Gastroesophageal sphincter (tissue), 4 donors: Measurements from ENCODE around the gene RTN4IP1. TPM values are rescaled to one million over a fixed set of nuclear protein-coding genes. Genes with fewer than 3 reads are reported as not detected.
A peak's percentile ranks its signal among the peaks of the same experiment; 100 is the strongest.

Experiments used
- ATAC-seq: fragments of 150-250 bp; one replicate; pipeline ENCODE4 v1.9.1; 2016; ENCODE audit warnings: mild to moderate bottlenecking, moderate library complexity
- H3K27ac ChIP-seq, 4 donors: fragments of 200-600 bp; sonication (generic) in 3 of 4; 1 replicate in 3 of 4; 2 replicates in 1 of 4; pipeline ENCODE4 v1.5.1; 2016 to 2019
- H3K27me3 ChIP-seq: fragments of 200-600 bp; sonication (generic); one replicate; pipeline ENCODE4 v1.5.1; 2019
- H3K36me3 ChIP-seq, 2 donors: fragments of 200-600 bp; sonication (generic); one replicate each; pipeline ENCODE4 v1.5.1; 2019; ENCODE audit warnings: control low read depth in 1 of 2
- H3K4me1 ChIP-seq, 3 donors: fragments of 200-600 bp; sonication (generic); 1 replicate in 2 of 3; 2 replicates in 1 of 3; pipeline ENCODE4 v1.5.1; 2016 to 2019; ENCODE audit warnings: control low read depth in 2 of 3
- H3K4me3 ChIP-seq, 2 donors: fragments of 200-600 bp; sonication (generic); one replicate each; pipeline ENCODE4 v1.5.1; 2019; ENCODE audit warnings: mild to moderate bottlenecking in 1 of 2, moderate library complexity in 1 of 2
- H3K9me3 ChIP-seq, 3 donors: fragments of 200-600 bp; sonication (generic); one replicate each; pipeline ENCODE4 v1.5.1; 2017 to 2019; ENCODE audit warnings: control low read depth in 2 of 3
- EP300 ChIP-seq: sonication (generic); formaldehyde crosslinking; IDR thresholded peaks from one replicate; pipeline ENCODE4 v1.6.1; 2017; ENCODE audit warnings: antibody characterized with exemption, mild to moderate bottlenecking
- POLR2A ChIP-seq, 2 donors: fragments of 450-650 bp; IDR thresholded peaks; one replicate each; pipeline ENCODE4 v1.6.1; 2017; ENCODE audit warnings: antibody characterized with exemption in 2 of 2, mild to moderate bottlenecking in 2 of 2, moderate library complexity in 1 of 2
- POLR2AphosphoS5 ChIP-seq: sonication (generic); formaldehyde crosslinking; IDR thresholded peaks from one replicate; pipeline ENCODE4 v1.6.1; 2017; ENCODE audit warnings: antibody characterized with exemption
- WGBS, 2 donors: methylation state at CpG; one replicate each; pipeline ENCODE4 v1.1.5; 2018; ENCODE audit warnings: low coverage in 1 of 2; 5-methylcytosine and 5-hydroxymethylcytosine counted together
- total RNA-seq, 4 donors: library from RNA; depleted of rRNA; stranded (reverse); fragments of >200 nt; gene quantifications; one replicate each; pipeline ENCODE4 v1.1.0, GENCODE V29; 2016
- TF ChIP-seq, protein P1 (sequence below), 4 experiments: fragments of 200-600 bp in 2 of 4; fragments of 450-650 bp in 2 of 4; sonication (generic) in 1 of 4; IDR thresholded peaks; one replicate each; pipeline ENCODE4 v1.5.1; 2017 to 2019; ENCODE audit warnings: antibody characterized with exemption in 4 of 4, mild to moderate bottlenecking in 2 of 4, moderate library complexity in 2 of 4

RTN4IP1 gene
- total RNA-seq, 4 donors from 2014 or later, result 2.3 to 5.3 (median 3.5) TPM

DNA sequence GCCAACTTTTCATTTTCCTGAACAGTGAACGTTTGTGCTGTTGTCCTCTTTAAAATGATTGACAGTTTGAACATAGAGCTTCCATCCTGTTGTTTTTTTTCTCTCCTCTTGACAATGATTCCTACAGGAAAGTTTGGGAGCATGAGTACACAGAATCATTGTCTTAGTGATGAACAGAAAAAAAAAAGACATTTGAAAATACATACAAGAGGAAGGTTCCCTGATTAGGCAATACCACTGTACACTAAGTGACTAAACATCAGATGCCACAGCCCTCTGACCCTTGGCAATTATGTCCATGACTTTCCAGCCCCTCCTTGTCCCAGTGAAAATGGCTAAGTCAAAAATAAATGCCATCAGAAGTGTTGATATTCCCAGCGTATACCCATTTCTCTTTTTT, 71.5 kb downstream of the RTN4IP1 start:
- no peaks in the 10 kb centered on the region for H3K27me3 ChIP-seq
- 24 to 54% methylated on average over 2 of the region's 2 CpGs for WGBS, 2 donors
- H3K27ac ChIP-seq, result no peak overlapping the region
- H3K9me3 ChIP-seq, result no peaks in the 10 kb centered on the region
- H3K36me3 ChIP-seq, result peaks cover 0 to 28% of the 10 kb centered on the region in 2 donors
- no peaks in the 10 kb centered on the region for H3K4me1 ChIP-seq
- H3K4me3 ChIP-seq, result no peak overlapping the region
- no peak for ATAC-seq
- TF ChIP-seq POLR2AphosphoS5, result no peak
- TF ChIP-seq POLR2A (IDR thresholded peaks at IDR 0.05), result no peak
- TF ChIP-seq, protein P1, sequence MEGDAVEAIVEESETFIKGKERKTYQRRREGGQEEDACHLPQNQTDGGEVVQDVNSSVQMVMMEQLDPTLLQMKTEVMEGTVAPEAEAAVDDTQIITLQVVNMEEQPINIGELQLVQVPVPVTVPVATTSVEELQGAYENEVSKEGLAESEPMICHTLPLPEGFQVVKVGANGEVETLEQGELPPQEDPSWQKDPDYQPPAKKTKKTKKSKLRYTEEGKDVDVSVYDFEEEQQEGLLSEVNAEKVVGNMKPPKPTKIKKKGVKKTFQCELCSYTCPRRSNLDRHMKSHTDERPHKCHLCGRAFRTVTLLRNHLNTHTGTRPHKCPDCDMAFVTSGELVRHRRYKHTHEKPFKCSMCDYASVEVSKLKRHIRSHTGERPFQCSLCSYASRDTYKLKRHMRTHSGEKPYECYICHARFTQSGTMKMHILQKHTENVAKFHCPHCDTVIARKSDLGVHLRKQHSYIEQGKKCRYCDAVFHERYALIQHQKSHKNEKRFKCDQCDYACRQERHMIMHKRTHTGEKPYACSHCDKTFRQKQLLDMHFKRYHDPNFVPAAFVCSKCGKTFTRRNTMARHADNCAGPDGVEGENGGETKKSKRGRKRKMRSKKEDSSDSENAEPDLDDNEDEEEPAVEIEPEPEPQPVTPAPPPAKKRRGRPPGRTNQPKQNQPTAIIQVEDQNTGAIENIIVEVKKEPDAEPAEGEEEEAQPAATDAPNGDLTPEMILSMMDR (IDR thresholded peaks at IDR 0.05), result no peak
- no peak for TF ChIP-seq EP300

GRCh38 chr6:106556368-106556960, 72.8 kb downstream of the RTN4IP1 start:
- Histone ChIP-seq H3K9me3 (no peaks in the 10 kb centered on the region), H3K27ac (no peak overlapping the region), H3K36me3 (peaks cover 0 to 28% of the 10 kb centered on the region in 2 donors), H3K4me1 (no peaks in the 10 kb centered on the region), H3K27me3 (no peaks in the 10 kb centered on the region), H3K4me3 (no peak overlapping the region)
- WGBS, 2 donors, result 49 to 67% methylated on average over 2 to 3 of the region's 3 CpGs
- TF ChIP-seq, protein P1 (IDR thresholded peaks at IDR 0.05), result peak in 2 of 4 experiments; percentile 7 to 24
- TF ChIP-seq POLR2AphosphoS5, result no peak
- no peak for ATAC-seq

DNA sequence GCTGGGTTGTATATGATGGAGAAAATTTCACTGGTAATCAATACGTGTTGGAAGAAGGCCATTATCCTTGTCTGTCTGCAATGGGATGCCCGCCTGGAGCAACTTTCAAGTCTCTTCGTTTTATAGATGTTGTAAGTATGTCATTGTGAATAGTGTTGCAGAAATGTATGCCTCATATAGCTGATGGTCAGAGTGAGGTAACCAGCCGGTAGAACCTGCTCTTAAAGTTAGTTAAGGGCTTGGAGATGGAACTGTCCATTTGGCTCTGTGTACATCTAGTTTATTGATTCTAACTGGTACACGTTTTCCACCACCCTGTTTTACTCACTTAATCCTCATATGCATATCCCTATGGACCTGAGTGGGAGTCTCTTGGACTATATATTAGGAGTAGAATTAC, 73.5 kb downstream of the RTN4IP1 start:
- ATAC-seq, result no peak
- WGBS, 2 donors, result 50 to 78% methylated on average over 2 to 5 of the region's 5 CpGs
- no peak overlapping the region for H3K4me3 ChIP-seq
- TF ChIP-seq EP300 (no peak), POLR2AphosphoS5 (no peak), POLR2A (IDR thresholded peaks at IDR 0.05) (no peak)
- TF ChIP-seq, protein P1 (IDR thresholded peaks at IDR 0.05), result no peak
- no peak overlapping the region for H3K27ac ChIP-seq
- H3K4me1 ChIP-seq, result no peaks in the 10 kb centered on the region
- no peaks in the 10 kb centered on the region for H3K9me3 ChIP-seq
- no peaks in the 10 kb centered on the region for H3K27me3 ChIP-seq
- peaks cover 0 to 21% of the 10 kb centered on the region in 2 donors for H3K36me3 ChIP-seq

DNA sequence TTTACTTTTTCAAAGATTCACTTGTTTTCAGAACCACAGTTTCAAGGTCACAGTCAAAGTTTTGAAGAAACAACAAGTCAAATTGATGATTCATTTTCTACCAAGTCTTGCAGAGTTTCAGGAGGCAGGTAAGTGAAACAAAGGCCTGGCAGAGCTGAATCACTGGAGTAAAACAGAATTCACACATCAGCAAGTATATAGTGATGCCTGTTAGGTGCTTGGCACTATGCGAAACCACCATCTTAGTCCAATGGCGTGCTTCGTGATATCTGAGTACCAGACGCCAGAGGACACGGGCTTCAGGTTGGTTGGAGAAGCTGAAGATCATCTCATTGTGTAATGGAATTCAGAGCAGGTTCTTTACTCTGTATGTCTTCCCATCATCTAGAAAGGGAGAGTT, 75.9 kb downstream of the RTN4IP1 start:
- Histone ChIP-seq H3K4me1 (no peaks in the 10 kb centered on the region), H3K36me3 (peaks cover 0 to 5% of the 10 kb centered on the region in 2 donors), H3K27me3 (no peaks in the 10 kb centered on the region), H3K27ac (no peak overlapping the region), H3K9me3 (no peaks in the 10 kb centered on the region), H3K4me3 (no peak overlapping the region)
- no peak for ATAC-seq
- TF ChIP-seq POLR2AphosphoS5, result no peak
- TF ChIP-seq, protein P1 (IDR thresholded peaks at IDR 0.05), result no peak
- no peak for TF ChIP-seq POLR2A (IDR thresholded peaks at IDR 0.05)
- WGBS, 2 donors, result 96% methylated on average over 3 of the region's 5 CpGs; no CpG with 5 or more reads in 1 of the 2 donors

DNA sequence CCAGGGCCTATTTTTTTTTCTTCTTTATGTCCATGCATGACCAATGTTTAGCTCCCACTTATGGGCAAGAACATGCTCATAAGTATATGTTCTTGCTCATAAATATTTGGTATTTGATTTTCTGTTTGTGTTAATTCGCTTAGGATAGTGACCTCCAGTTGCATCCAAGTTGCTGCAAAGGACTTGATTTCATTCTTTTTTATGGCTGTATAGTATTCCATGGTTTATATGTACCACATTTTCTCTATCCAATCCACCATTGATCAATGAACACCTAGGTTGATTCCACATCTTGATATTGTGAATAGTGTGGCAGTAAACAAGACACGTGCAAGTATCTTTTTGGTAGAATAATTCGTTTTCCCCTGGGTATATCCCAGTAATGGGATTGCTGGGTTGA, 78.1 kb downstream of the RTN4IP1 start:
- Histone ChIP-seq H3K4me3 (no peak overlapping the region), H3K4me1 (peaks cover 0 to 8% (median 3%) of the 10 kb centered on the region in 3 donors), H3K36me3 (peaks cover 0 to 5% of the 10 kb centered on the region in 2 donors), H3K27me3 (no peaks in the 10 kb centered on the region), H3K9me3 (no peaks in the 10 kb centered on the region), H3K27ac (no peak overlapping the region)
- 93 to 100% methylated on average over 2 to 3 of the region's 3 CpGs for WGBS, 2 donors
- ATAC-seq, result no peak
- TF ChIP-seq POLR2AphosphoS5 (no peak), EP300 (no peak), POLR2A (IDR thresholded peaks at IDR 0.05) (no peak)
- TF ChIP-seq, protein P1 (IDR thresholded peaks at IDR 0.05), result no peak
